GM23338 (cell line): ENCODE results near the gene RPLP2. TPM values are rescaled to one million over a fixed set of nuclear protein-coding genes. Genes with fewer than 3 reads are reported as not detected.
A peak's percentile ranks its signal among the peaks of the same experiment; 100 is the strongest.

Experiments used
- ATAC-seq: fragments of 200-7000 bp; cut with Tn5 transposase; 3 replicates; pipeline ENCODE4 v1.9.1; 2020
- DNase-seq: peaks from one replicate; pipeline ENCODE4 v3.0.0-alpha.2; 2015; ENCODE audit warnings: low spot score
- H2AFZ ChIP-seq: fragments of 200-600 bp; sonication (generic); 2 replicates; pipeline ENCODE4 v1.8.0; 2016; ENCODE audit warnings: antibody characterized with exemption, mild to moderate bottlenecking, moderate library complexity
- H3F3A ChIP-seq: fragments of 200-600 bp; sonication (generic); replicated peaks from 2 replicates; pipeline ENCODE4 v1.8.0; 2017; ENCODE audit warnings: antibody characterized with exemption, mixed run types, low read depth
- H3K27ac ChIP-seq: fragments of 200-600 bp; sonication (generic); 2 replicates; pipeline ENCODE4 v1.6.1; 2016; ENCODE audit warnings: low read depth
- H3K27me3 ChIP-seq: fragments of 200-600 bp; sonication (generic); 2 replicates; pipeline ENCODE4 v1.8.0; 2016; ENCODE audit warnings: mild to moderate bottlenecking, mixed run types, moderate library complexity; ENCODE audit not compliant: insufficient read depth
- H3K36me3 ChIP-seq: fragments of 200-600 bp; sonication (generic); 2 replicates; pipeline ENCODE4 v1.8.0; 2016; ENCODE audit warnings: mild to moderate bottlenecking; ENCODE audit not compliant: insufficient read depth
- H3K4me1 ChIP-seq: fragments of 200-600 bp; sonication (generic); 2 replicates; pipeline ENCODE4 v1.8.0; 2016; ENCODE audit warnings: mild to moderate bottlenecking, moderate library complexity; ENCODE audit not compliant: insufficient read depth
- H3K4me2 ChIP-seq: fragments of 200-600 bp; sonication (generic); 2 replicates; pipeline ENCODE4 v1.7.1; 2017; ENCODE audit warnings: mixed run types
- H3K4me3 ChIP-seq: fragments of 200-600 bp; sonication (generic); 2 replicates; pipeline ENCODE4 v1.6.1; 2016; ENCODE audit warnings: mixed run types
- H3K79me2 ChIP-seq: fragments of 200-600 bp; sonication (generic); replicated peaks from 2 replicates; pipeline ENCODE4 v1.8.0; 2017; ENCODE audit warnings: mild to moderate bottlenecking; ENCODE audit not compliant: insufficient read depth
- H3K9me2 ChIP-seq: fragments of 200-600 bp; sonication (generic); 2 replicates; pipeline ENCODE4 v1.8.0; 2017; ENCODE audit not compliant: insufficient read depth
- H4K20me1 ChIP-seq: fragments of 200-600 bp; sonication (generic); replicated peaks from 2 replicates; pipeline ENCODE4 v1.8.0; 2017; ENCODE audit warnings: mild to moderate bottlenecking; ENCODE audit not compliant: insufficient read depth
- H3K27ac Mint-ChIP-seq: 2 replicates; pipeline ENCODE4 v1.8.0; 2020; ENCODE audit warnings: inconsistent platforms, mild to moderate bottlenecking, moderate library complexity, mixed read lengths
- H3K27me3 Mint-ChIP-seq: 3 replicates; pipeline ENCODE4 v1.8.0; 2022; ENCODE audit warnings: low read depth, mild to moderate bottlenecking, moderate library complexity, mixed read lengths, inconsistent platforms; ENCODE audit not compliant: insufficient read depth, poor library complexity
- H3K36me3 Mint-ChIP-seq: 3 replicates; pipeline ENCODE4 v1.8.0; 2021; ENCODE audit warnings: low read depth, mild to moderate bottlenecking, inconsistent platforms, moderate library complexity, mixed read lengths
- H3K4me1 Mint-ChIP-seq: 3 replicates; pipeline ENCODE4 v1.8.0; 2020; ENCODE audit warnings: mild to moderate bottlenecking, inconsistent platforms, mixed read lengths
- H3K4me3 Mint-ChIP-seq: 3 replicates; pipeline ENCODE4 v1.8.0; 2021; ENCODE audit warnings: moderate library complexity, mild to moderate bottlenecking, inconsistent platforms, mixed read lengths
- H3K9me3 Mint-ChIP-seq: 3 replicates; pipeline ENCODE4 v1.8.0; 2020; ENCODE audit warnings: moderate library complexity, mild to moderate bottlenecking, inconsistent platforms, mixed read lengths
- CREB1 ChIP-seq: fragments of 250-450 bp; sonication (Bioruptor Pico); IDR thresholded peaks from 2 replicates; pipeline ENCODE4 v1.5.0; 2020; ENCODE audit warnings: low read depth, mild to moderate bottlenecking, moderate library complexity
- CTCF ChIP-seq, 2 experiments: fragments of 200-600 bp in 1 of 2; sonication (generic) in 1 of 2; conservative IDR thresholded peaks; 2 replicates each; pipeline versions ENCODE4 v1.5.1 to v1.6.1; 2016 to 2017; ENCODE audit warnings: antibody characterized with exemption in 2 of 2, low read depth in 2 of 2, mild to moderate bottlenecking in 2 of 2, moderate library complexity in 1 of 2
- EZH2phosphoT487 ChIP-seq: fragments of 200-600 bp; sonication (generic); IDR thresholded peaks from one replicate; pipeline ENCODE4 v1.8.1; 2018; ENCODE audit warnings: antibody characterized with exemption; ENCODE audit not compliant: unreplicated experiment
- POLR2AphosphoS5 ChIP-seq: IDR thresholded peaks from 2 replicates; pipeline ENCODE4 v1.6.1; 2016; ENCODE audit warnings: antibody characterized with exemption, low read depth
- polyA plus RNA-seq: library from polyadenylated mRNA; unstranded; fragments of >200 nt; fragmentation: Nextera tagmentation; extraction: Ambion mirVana; gene quantifications from 2 replicates; pipeline ENCODE4 v1.2.1, GENCODE V29; 2016
- total RNA-seq: library from RNA; depleted of rRNA; stranded (reverse); fragments of >200 nt; shearing (Covaris generic); gene quantifications from 2 replicates; pipeline ENCODE4 v1.2.3, GENCODE V29; 2014

The RPLP2 gene
- total and polyA plus RNA-seq, 2 experiments from 2014 or later = 518 to 1,782 TPM

- H3K27ac ChIP-seq = no peak within 1 kb of the TSS
- peak within 1 kb of the TSS; percentile 87 for H3K4me3 ChIP-seq
- Mint-ChIP-seq H3K9me3 (no peaks in the 10 kb centered on the region), H3K4me3 (peak within 1 kb of the TSS; percentile 87), H3K36me3 (peaks cover 11% of the 10 kb centered on the region), H3K27ac (peak within 1 kb of the TSS; percentile 82), H3K27me3 (peaks cover 16% of the 10 kb centered on the region), H3K4me1 (peaks cover 19% of the 10 kb centered on the region)
- peak within 1 kb of the TSS; percentile 78; the same call in 1 of the 2 replicates for H2AFZ ChIP-seq
- H3K4me1 ChIP-seq = peaks cover 11% of the 10 kb centered on the region; the same call in 1 of the 2 replicates
- H3F3A ChIP-seq = peaks cover 6% of the 10 kb centered on the region; the same call in 1 of the 2 replicates
- no peaks in the 10 kb centered on the region; the same call in 1 of the 2 replicates for H3K36me3 ChIP-seq
- ATAC-seq = peak; percentile 63
- no peaks in the 10 kb centered on the region for H3K27me3 ChIP-seq
- H3K9me2 ChIP-seq = no peaks in the 10 kb centered on the region
- DNase-seq = peak; percentile 93
- peaks cover 43% of the 10 kb centered on the region for H3K79me2 ChIP-seq
- H4K20me1 ChIP-seq = peaks cover 30% of the 10 kb centered on the region
- TF ChIP-seq CREB1 (CRISPR knock-in tag) (no peak), POLR2AphosphoS5 (peak; percentile 86)
- H3K4me2 ChIP-seq = peak within 1 kb of the TSS; percentile 90
Observed at GRCh38 chr11:777288-778255, 32.2 kb upstream of the RPLP2 start, which contains the start of gene GATD1. GATD1 (minus strand) TSS chr11:777487; CDS start chr11:777462, 25 bp downstream.

GRCh38 chr11:778976-779954 is 30.5 kb upstream of the RPLP2 start:
- Mint-ChIP-seq H3K36me3 (peaks cover 16% of the 10 kb centered on the region), H3K4me3 (peak overlapping the region; percentile 40; the same call in 2 of the 3 replicates), H3K9me3 (no peaks in the 10 kb centered on the region), H3K4me1 (peaks cover 32% of the 10 kb centered on the region), H3K27ac (no peak overlapping the region), H3K27me3 (peaks cover 19% of the 10 kb centered on the region)
- no peak overlapping the region for H3K27ac ChIP-seq
- no peaks in the 10 kb centered on the region for H3K9me2 ChIP-seq
- H4K20me1 ChIP-seq = peaks cover 23% of the 10 kb centered on the region
- no peak for ATAC-seq
- H3K4me1 ChIP-seq = peaks cover 23% of the 10 kb centered on the region
- TF ChIP-seq EZH2phosphoT487 (no peak), CTCF (conservative IDR thresholded peaks at IDR 0.05; ENCODE audit: low read depth in 2 of 2) (peak in 1 of 2 experiments; percentile 28; a peak in 2 of 4 replicates)
- H3K4me3 ChIP-seq = no peak overlapping the region
- H2AFZ ChIP-seq = no peak overlapping the region
- DNase-seq = no peak
- no peaks in the 10 kb centered on the region for H3K36me3 ChIP-seq
- H3F3A ChIP-seq = peaks cover 12% of the 10 kb centered on the region
- H3K79me2 ChIP-seq = peaks cover 33% of the 10 kb centered on the region
- no peaks in the 10 kb centered on the region for H3K27me3 ChIP-seq
- H3K4me2 ChIP-seq = peak overlapping the region; percentile 88; the same call in 1 of the 2 replicates
